GM12891 (cell line): ENCODE results near the gene NLRP12.

Experiments used
- PAX5 ChIP-seq: IDR thresholded peaks from 2 replicates; pipeline ENCODE4 v1.6.1; 2011; ENCODE audit warnings: low read length, moderate library complexity, mild to moderate bottlenecking; ENCODE audit not compliant: insufficient read depth, severe bottlenecking
- POLR2A ChIP-seq: IDR thresholded peaks from 2 replicates; pipeline ENCODE4 v1.6.1; 2011; ENCODE audit warnings: low read depth, low read length, control low read depth
- POLR2AphosphoS5 ChIP-seq: IDR thresholded peaks from 2 replicates; pipeline ENCODE4 v1.6.1; 2011; ENCODE audit warnings: low read depth, low read length, control low read depth
- POU2F2 ChIP-seq: IDR thresholded peaks from 2 replicates; pipeline ENCODE4 v1.6.1; 2011; ENCODE audit warnings: low read depth, mild to moderate bottlenecking, control low read depth, low read length, moderate library complexity
- TAF1 ChIP-seq: IDR thresholded peaks from 2 replicates; pipeline ENCODE4 v1.6.1; 2011; ENCODE audit warnings: low read depth, low read length, control low read depth

DNA sequence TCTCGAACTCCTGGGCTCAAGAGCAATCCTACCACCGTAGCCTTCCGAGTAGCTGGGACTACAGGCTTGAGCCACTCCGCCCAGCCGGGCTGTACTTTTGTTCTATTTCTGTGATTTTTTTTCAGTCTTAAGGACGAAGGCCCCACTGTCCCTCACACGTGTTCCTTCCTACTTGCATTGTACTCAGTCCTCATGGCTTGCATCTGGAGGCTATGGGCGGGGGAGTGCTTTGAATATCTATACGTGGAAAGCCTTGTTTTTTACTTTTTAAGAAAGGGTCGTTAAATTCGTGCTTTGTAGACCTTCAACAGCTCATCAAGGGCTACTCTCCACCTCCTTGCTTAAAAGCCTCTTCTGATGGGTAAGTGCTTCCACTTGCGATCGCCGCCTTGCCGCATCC, 36.8 kb downstream of the NLRP12 start:
- no peak for TF ChIP-seq POLR2A
- TF ChIP-seq POLR2AphosphoS5, result no peak
- TF ChIP-seq TAF1, result no peak
- TF ChIP-seq POU2F2, result no peak
- TF ChIP-seq PAX5, result no peak
